Liver (tissue), 3 donors: ENCODE data around the gene AKT2.

Experiments
- EGR1 ChIP-seq, 2 donors: IDR thresholded peaks; 2 replicates each; pipeline ENCODE4 v1.6.1; 2016 to 2018; ENCODE audit warnings: antibody characterized with exemption in 2 of 2, low read depth in 2 of 2
- HNF4A ChIP-seq, 2 donors: conservative IDR thresholded peaks; 2 replicates each; pipeline ENCODE4 v1.6.1; 2016; ENCODE audit warnings: antibody characterized with exemption in 2 of 2, mild to moderate bottlenecking in 2 of 2
- RAD21 ChIP-seq, 2 donors: IDR thresholded peaks; 2 replicates each; pipeline ENCODE4 v1.6.1; 2016; ENCODE audit warnings: antibody characterized with exemption in 2 of 2, mild to moderate bottlenecking in 2 of 2
- TAF1 ChIP-seq: conservative IDR thresholded peaks from 2 replicates; pipeline ENCODE4 v1.6.1; 2016; ENCODE audit warnings: antibody characterized with exemption, mild to moderate bottlenecking
- YY1 ChIP-seq: IDR thresholded peaks from 2 replicates; pipeline ENCODE4 v1.6.1; 2016; ENCODE audit warnings: antibody characterized with exemption, mild to moderate bottlenecking
- TF ChIP-seq, protein P1 (sequence below): fragments of 150-350 bp; IDR thresholded peaks from 2 replicates; pipeline ENCODE4 v1.5.1; 2017; ENCODE audit warnings: improper control_type of control experiment, low read depth, low read length; ENCODE audit not compliant: missing input control
- TF ChIP-seq, protein P2 (sequence below): IDR thresholded peaks from 2 replicates; pipeline ENCODE4 v1.6.1; 2016; ENCODE audit warnings: antibody characterized with exemption, mild to moderate bottlenecking
- TF ChIP-seq, protein P3 (sequence below): IDR thresholded peaks from 2 replicates; pipeline ENCODE4 v1.6.1; 2016; ENCODE audit warnings: antibody characterized with exemption
- donor health status: healthy.
- donor health status: healthy.

DNA sequence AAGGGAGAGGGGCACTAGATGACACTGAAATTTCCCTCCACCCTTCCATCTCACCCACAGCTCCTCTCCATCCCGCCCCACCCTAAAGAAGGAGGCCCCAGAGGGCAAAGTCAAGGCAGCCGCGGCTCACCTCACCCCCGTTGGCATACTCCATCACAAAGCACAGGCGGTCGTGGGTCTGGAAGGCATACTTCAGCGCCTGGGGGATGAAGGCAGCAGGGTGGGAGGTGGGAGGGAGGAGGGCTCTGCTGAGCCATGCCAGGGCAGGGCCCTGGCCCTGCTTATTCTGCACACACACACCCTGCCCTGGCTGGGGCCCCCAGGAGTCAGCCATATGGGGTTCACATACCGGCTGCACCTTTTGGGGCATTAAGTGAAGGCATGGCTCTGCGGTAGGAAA, 46.4 kb downstream of the AKT2 start:
- TF ChIP-seq, protein P1, sequence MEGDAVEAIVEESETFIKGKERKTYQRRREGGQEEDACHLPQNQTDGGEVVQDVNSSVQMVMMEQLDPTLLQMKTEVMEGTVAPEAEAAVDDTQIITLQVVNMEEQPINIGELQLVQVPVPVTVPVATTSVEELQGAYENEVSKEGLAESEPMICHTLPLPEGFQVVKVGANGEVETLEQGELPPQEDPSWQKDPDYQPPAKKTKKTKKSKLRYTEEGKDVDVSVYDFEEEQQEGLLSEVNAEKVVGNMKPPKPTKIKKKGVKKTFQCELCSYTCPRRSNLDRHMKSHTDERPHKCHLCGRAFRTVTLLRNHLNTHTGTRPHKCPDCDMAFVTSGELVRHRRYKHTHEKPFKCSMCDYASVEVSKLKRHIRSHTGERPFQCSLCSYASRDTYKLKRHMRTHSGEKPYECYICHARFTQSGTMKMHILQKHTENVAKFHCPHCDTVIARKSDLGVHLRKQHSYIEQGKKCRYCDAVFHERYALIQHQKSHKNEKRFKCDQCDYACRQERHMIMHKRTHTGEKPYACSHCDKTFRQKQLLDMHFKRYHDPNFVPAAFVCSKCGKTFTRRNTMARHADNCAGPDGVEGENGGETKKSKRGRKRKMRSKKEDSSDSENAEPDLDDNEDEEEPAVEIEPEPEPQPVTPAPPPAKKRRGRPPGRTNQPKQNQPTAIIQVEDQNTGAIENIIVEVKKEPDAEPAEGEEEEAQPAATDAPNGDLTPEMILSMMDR, result no peak
- TF ChIP-seq YY1, result no peak
- no peak for TF ChIP-seq EGR1 (IDR thresholded peaks at IDR 0.05; ENCODE audit: low read depth in 2 of 2)
- TF ChIP-seq TAF1, result no peak
- TF ChIP-seq, protein P2, sequence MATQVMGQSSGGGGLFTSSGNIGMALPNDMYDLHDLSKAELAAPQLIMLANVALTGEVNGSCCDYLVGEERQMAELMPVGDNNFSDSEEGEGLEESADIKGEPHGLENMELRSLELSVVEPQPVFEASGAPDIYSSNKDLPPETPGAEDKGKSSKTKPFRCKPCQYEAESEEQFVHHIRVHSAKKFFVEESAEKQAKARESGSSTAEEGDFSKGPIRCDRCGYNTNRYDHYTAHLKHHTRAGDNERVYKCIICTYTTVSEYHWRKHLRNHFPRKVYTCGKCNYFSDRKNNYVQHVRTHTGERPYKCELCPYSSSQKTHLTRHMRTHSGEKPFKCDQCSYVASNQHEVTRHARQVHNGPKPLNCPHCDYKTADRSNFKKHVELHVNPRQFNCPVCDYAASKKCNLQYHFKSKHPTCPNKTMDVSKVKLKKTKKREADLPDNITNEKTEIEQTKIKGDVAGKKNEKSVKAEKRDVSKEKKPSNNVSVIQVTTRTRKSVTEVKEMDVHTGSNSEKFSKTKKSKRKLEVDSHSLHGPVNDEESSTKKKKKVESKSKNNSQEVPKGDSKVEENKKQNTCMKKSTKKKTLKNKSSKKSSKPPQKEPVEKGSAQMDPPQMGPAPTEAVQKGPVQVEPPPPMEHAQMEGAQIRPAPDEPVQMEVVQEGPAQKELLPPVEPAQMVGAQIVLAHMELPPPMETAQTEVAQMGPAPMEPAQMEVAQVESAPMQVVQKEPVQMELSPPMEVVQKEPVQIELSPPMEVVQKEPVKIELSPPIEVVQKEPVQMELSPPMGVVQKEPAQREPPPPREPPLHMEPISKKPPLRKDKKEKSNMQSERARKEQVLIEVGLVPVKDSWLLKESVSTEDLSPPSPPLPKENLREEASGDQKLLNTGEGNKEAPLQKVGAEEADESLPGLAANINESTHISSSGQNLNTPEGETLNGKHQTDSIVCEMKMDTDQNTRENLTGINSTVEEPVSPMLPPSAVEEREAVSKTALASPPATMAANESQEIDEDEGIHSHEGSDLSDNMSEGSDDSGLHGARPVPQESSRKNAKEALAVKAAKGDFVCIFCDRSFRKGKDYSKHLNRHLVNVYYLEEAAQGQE, result no peak
- TF ChIP-seq HNF4A (conservative IDR thresholded peaks at IDR 0.05), result no peak
- no peak for TF ChIP-seq RAD21 (IDR thresholded peaks at IDR 0.05)
- TF ChIP-seq, protein P3, sequence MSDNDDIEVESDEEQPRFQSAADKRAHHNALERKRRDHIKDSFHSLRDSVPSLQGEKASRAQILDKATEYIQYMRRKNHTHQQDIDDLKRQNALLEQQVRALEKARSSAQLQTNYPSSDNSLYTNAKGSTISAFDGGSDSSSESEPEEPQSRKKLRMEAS, result no peak
